Hematopoietic multipotent progenitor cell treated with erythropoietin and hydrocortisone succinate and interleukin-3 and kit ligand, for 15 days (in vitro differentiated cells): ENCODE measurements around the gene FBLN2.

Source experiments
- DNase-seq: peaks from one replicate; pipeline ENCODE4 v3.0.0-alpha.2; 2015; ENCODE audit warnings: low spot score

Gene FBLN2

GRCh38 chr3:13665582-13666226 is 116.8 kb downstream of the FBLN2 start:
- DNase-seq, result no peak

GRCh38 chr3:13666227-13666619 is 117.3 kb downstream of the FBLN2 start:
- DNase-seq, result no peak

GRCh38 chr3:13666781-13667709 is 118.1 kb downstream of the FBLN2 start:
- no peak for DNase-seq

GRCh38 chr3:13668136-13668535 is 119.2 kb downstream of the FBLN2 start:
- DNase-seq, result no peak

- no peak for DNase-seq
Observed at GRCh38 chr3:13669457-13669856, 120.5 kb downstream of the FBLN2 start.

- no peak for DNase-seq
Observed at GRCh38 chr3:13670292-13670691, 121.4 kb downstream of the FBLN2 start.

- DNase-seq, result no peak
Observed at GRCh38 chr3:13671482-13672233, 122.7 kb downstream of the FBLN2 start.

- no peak for DNase-seq
Observed at GRCh38 chr3:13673207-13673606, 124.3 kb downstream of the FBLN2 start.

- no peak for DNase-seq
Observed at GRCh38 chr3:13674538-13675185, 125.7 kb downstream of the FBLN2 start.

- DNase-seq, result no peak
Observed at GRCh38 chr3:13676356-13677017, 127.6 kb downstream of the FBLN2 start.

- no peak for DNase-seq
Observed at GRCh38 chr3:13677272-13677671, 128.3 kb downstream of the FBLN2 start.

- DNase-seq, result no peak
Observed at GRCh38 chr3:13681931-13682330, 133.0 kb downstream of the FBLN2 start.

- DNase-seq, result no peak
Observed at GRCh38 chr3:13682331-13683013, 133.5 kb downstream of the FBLN2 start.

- DNase-seq, result no peak
Observed at GRCh38 chr3:13683288-13683687, 134.4 kb downstream of the FBLN2 start.

GRCh38 chr3:13683772-13684171 is 134.8 kb downstream of the FBLN2 start:
- DNase-seq, result no peak

- no peak for DNase-seq
Observed at GRCh38 chr3:13684350-13684749, 135.4 kb downstream of the FBLN2 start.

GRCh38 chr3:13684854-13685253 is 135.9 kb downstream of the FBLN2 start:
- DNase-seq, result no peak

GRCh38 chr3:13685721-13686120 is 136.8 kb downstream of the FBLN2 start:
- no peak for DNase-seq

- DNase-seq, result no peak
Observed at GRCh38 chr3:13686367-13687160, 137.6 kb downstream of the FBLN2 start.

GRCh38 chr3:13687517-13687943 is 138.6 kb downstream of the FBLN2 start:
- no peak for DNase-seq
